ENCODE measurements around the gene RAPGEF1.

The RAPGEF1 gene

DNA sequence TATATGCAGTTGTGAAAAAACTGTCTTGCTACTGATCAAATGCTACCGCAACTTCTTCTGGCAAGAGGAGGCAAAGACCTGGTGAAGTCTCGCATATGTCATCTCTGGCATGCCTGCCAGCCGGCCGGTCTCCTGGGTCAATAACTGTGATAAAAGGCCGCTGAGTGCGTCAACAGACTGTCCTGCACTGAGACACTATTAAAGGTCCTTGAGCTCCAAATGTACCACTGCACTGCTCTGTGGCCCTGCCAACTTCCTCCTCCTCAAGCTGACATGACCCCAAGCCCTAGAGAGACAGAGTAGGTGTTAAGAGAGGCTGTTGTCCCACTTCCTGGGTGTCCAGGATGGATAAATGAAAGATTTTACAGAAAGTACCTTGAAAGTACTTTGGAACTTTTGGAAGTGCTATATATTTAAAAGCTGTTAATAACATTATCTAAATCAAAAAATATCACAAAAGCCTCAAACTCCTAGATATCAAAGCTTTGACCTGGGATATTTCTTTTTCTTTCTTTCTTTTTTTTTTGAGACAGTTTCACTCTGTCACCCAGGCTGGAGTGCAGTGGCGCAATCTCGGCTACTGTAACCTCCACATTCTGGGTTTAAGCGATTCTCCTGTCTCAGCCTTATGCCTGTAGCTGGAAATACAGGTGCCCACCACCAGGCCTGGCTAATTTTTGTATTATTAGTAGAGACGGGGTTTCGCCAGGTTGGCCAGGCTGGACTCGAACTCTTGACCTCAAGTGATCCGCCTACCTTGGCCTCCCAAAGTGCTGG, 31.5 kb downstream of the RAPGEF1 start:
- DNase-seq (ENCODE audit: low read depth, low spot score): no peak

DNA sequence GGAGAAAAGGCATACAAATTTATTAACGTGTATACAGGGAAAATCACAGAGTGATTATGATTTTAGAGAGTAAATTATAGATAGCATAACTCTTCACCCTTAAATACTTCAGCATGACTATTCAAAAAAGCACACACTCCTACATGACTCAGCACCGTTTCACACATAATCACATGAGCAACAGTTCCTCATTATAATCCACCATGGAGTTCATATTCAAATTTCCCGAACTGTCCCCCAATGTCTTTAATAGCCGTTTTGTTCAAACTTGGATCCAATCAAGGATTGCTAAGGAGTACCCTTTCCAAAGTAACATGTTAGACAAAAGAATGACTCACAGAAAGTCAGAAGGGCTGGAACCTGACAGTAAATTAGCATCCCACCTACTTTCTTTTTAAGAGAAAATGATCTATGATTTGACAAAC, 32.1 kb downstream of the RAPGEF1 start:
- no peak for DNase-seq (ENCODE audit: low read depth, low spot score)

DNA sequence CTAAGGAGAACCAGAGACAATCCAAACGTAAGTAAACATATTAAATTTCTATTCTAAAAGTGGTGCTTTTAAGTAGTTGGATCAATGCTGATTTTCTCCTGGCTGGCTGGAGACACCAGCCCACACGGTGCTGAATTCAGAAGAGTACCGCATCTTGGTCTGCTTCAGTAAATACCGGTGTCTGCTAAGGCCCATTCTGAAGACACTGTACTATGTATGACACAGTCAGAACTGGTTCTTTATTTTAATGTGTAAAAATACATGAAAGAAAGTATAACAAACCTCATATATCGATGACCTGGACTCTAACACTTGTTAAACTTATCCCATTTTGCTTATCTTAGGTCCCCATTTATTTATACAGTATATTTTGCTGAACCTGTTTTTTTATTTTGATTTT, 32.8 kb downstream of the RAPGEF1 start:
- no peak for DNase-seq (ENCODE audit: low read depth, low spot score)

DNA sequence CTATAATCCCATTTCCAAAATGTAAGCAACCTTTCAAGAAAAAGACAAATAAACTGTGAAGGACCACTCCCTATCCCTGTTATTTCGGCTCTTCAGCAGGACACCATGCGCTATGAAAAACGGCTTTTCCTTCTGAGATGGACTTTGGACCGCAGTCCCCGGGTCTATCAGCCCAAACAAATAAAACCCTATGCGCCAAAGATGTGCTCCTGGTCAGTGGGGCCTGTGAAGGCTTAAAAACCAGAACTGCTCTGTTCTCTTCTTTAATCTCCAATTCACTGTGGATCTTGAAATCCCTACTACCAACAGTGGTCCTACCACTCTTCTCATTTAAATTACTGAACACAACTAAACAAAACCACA, 33.3 kb downstream of the RAPGEF1 start:
- no peak for DNase-seq (ENCODE audit: low read depth, low spot score)

DNA sequence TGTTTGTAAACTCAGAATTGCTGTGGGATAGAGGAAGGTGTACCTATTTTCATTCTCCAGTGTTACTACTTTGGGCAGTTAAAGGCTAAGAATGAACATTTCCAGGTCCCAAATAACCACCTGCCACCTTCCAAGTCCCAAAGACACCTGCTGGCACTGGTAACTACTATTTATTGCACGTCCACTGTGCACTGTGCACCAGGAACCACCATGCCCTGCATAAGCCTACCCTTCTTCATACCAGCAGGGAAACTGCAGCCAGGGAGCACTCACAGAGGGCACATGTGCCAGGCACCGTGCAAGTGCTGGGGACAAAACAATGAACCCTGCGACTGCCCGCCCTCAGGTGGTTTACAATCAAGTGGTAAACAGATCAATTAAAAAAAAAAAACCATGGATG, 34.9 kb downstream of the RAPGEF1 start:
- no peak for DNase-seq (ENCODE audit: low read depth, low spot score)

DNA sequence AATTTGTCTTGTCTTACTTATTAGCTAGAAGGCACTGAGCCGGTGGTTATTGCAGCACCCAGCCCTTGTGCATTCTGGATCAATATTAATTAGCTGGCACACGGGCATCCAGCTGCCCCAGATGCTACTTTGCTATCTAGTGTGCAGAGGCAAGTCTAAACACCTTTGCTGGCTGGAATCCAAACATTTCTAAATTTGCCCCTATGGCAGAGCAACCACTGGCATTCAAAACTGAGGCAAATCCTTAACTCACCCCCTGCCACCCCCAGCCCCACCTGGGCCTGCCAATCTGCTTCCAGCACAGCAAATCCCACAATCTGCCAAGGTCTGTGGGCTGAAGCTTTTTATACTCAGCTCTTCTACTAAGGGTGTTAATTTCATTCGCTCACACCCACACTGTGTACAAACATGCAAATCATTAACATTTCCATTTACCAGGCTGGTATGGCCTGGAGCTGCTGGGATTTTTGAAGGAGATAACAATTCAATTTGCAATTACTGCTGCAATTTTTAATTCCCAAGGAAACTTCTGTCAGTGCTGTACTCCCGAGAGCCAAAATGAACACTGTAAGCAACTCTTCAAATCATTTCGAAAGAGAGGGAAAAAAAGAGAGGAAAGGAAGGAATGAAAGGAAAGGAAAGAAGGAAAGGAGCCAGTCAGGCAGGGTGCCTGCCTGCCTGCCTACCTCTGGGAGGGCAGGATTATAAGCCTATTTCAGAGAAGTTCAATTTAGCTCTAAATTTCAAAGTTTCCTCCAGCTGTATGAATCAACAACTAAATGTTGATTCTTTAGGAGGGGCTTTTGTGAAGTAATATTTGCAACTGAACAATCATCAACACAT, 35.5 kb downstream of the RAPGEF1 start:
- DNase-seq (ENCODE audit: low read depth, low spot score): no peak

DNA sequence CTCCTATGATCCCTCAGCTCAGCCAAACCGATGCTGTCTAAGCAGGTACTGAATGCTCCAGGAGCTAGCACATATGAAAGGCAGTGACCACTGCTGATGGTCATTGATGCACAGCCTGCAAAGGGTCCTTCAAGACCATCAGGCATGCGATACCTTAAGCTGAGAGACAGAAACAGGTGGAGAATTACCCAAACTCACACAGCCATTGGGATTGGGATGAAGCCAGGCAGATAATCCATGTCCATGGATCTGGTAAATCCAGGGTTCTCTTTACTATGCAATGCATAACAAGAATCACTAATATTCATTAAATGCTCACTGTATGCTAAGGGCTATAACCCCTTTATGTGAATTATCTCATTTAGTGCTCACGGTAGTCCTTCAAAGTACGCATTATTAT, 36.2 kb downstream of the RAPGEF1 start:
- DNase-seq (ENCODE audit: low read depth, low spot score): no peak

DNA sequence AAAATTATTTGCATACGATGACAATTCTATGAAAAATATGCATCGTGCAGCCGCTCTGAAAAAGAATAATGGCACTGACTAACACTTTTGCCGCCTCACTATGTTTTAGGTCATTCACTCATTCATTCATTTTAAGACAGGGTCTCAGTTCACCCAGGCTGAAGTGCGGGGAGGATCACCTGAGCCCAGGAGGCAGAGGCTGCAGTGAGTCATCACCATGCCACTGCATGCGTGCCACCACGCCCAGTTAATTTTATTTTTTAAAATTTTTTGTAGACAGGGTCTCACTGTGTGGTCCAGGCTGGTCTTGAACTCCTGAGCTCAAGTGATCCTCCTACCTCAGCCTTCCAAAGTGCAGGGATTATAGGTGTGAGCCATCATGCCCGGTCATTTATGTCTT, 37.0 kb downstream of the RAPGEF1 start:
- DNase-seq (ENCODE audit: low read depth, low spot score): no peak

DNA sequence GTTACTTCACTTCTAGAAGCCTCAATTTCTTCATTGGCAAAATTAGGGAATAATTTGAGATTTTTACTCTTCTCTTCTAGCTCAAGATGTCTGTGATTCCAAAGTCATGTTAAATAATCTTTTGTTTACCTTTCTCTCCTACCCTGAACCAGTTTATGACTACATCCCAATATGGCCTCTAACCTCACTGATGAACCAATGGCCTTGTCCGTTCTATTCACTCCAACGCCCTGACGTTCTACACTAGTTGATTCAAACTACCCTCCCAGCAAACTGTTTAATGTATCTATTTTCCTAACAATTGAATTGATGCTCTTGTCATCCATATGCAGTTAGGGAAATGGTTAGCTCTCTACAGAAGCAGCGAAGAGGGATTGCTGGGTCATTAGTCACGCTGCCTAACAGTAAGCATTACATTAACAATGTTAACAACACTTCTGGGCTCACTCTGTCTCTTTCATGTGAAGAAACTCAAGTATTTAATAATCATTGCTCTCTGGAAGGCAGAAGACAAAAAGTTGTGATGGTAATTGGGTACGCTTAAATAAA, 38.0 kb downstream of the RAPGEF1 start:
- DNase-seq (ENCODE audit: low read depth, low spot score): no peak

DNA sequence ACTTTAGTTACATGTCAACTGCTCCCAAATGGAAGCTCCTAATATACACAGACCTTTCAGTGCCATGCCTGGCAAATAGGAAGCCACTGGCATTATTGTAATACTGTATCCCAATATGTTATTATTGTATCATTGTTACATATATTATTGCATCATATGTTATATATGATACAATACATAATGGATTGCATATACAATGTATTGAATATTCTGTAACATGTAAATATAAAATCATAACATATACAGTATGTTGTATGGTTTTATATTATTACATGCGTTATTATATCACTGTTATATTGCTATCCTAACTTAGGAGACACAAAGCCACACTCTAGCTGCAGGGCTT, 38.5 kb downstream of the RAPGEF1 start:
- DNase-seq (ENCODE audit: low read depth, low spot score): no peak

DNA sequence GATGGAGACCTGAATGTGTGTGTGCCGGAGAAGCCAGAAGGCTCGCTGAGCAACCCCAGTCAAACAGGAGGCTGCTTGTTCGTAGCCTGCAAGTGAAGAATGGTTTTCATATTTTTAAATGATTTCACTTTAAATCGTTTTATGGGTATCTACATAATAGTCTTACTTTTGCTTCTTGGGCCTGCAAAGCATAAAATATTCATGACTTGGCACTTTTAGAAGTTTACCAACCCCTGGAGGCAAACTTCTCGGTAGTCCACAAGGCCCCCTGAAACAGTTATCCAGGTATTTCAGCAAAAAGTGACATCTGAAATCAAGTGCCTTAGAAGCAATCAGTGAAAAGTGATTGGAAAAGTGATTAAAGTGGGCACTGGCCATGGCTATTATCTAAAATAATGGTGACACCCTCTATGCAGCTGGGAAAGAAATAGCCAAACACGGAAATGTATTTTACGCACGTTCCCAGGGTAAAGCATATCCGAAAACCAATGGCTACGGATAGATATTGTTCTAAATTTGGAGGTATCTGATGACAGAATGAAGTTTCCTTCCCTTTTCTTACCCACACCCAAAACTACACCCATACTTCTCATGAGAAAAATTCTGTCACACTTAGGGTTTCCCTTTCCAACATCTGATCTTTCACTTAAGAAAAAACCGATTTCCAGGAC, 39.0 kb downstream of the RAPGEF1 start:
- no peak for DNase-seq (ENCODE audit: low read depth, low spot score)

DNA sequence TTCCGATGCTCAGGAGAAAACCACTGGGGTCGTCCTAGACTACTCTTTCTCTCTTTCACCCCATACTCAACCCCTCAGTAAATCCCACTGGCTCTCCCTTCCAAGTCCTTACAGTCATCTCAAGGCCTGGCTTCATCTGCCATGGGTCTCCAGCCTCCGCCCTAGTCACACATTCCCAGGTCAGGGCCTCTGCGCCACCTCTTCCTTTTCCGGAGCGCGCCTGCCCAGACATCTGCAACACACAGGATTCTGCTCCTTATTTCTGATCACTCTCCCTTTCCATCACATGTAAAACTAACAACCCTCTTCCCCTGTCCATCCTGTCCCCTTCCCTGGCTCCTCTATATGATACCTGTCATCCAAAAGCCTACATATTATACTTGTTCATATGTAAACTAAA, 39.8 kb downstream of the RAPGEF1 start:
- no peak for DNase-seq (ENCODE audit: low read depth, low spot score)

DNA sequence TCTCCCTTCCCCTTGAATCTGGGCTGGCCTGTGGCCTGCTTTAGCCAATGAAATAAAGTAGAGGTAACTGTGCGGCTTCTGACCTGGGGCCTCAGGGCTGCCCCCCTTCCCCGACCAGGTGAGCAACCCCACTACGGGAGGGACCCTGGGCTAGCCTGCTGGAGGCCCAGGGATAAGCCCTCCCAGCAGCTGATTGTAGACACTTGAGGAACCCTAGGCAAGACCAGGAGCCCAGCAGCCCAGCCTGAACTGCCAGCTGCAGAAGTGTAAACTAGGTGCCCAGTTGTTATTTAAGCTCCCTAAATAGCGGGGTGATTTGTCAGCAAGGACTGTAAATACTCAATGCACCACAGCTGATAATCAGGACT, 41.3 kb downstream of the RAPGEF1 start:
- no peak for DNase-seq (ENCODE audit: low read depth, low spot score)

DNA sequence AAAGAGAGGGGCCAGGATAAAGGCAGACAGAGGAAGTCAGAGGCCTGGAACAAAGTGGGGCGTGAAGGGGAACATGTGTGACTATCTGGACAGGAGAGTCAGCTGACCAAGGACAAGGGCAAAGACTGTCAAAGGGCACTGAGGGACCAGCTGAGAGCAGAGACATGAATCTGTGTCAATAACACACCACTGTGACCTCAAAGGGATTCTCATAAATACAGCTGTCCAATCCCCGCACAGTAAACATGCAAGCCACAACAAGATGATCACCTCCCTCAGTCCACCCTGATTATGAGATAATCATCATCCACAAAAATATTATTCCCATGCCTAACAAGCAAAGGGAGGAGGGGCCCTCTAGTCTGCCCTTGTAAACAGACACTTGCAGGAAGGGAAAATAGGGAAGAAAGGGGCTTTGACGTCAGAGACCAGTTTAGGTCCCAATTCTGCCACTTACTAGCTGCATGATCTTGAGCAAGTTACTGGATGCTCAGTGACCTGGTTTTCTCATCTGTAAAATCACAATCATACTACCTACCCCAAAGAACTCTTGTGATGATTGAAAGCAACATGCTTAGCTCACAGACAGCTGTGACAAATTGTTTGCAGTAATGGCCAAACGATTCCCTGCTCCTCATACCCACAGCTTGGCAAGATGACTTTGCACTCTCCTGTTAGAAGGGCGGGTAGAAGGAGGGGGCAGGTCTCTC, 41.8 kb downstream of the RAPGEF1 start:
- DNase-seq (ENCODE audit: low read depth, low spot score): no peak

DNA sequence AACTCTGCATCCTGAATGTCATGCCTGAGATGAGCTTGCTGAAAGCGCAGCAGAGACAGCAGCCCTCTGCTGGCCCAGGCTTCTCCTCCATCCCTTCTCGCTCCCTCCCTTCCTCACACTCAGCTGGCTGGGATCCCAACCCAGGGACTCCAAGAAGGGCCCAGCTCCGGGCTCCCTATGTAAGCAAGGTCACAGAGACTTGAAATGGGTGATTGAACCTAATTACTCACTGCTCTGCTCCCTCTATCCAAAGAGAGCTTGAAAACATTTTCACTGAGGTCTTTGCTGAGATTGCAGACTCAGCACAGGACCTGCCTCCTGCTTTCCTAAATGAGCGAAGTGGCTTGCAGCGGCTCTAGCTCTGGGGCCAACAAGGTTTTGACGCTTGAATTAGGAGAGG, 42.8 kb downstream of the RAPGEF1 start:
- DNase-seq (ENCODE audit: low read depth, low spot score): peak; percentile 62

DNA sequence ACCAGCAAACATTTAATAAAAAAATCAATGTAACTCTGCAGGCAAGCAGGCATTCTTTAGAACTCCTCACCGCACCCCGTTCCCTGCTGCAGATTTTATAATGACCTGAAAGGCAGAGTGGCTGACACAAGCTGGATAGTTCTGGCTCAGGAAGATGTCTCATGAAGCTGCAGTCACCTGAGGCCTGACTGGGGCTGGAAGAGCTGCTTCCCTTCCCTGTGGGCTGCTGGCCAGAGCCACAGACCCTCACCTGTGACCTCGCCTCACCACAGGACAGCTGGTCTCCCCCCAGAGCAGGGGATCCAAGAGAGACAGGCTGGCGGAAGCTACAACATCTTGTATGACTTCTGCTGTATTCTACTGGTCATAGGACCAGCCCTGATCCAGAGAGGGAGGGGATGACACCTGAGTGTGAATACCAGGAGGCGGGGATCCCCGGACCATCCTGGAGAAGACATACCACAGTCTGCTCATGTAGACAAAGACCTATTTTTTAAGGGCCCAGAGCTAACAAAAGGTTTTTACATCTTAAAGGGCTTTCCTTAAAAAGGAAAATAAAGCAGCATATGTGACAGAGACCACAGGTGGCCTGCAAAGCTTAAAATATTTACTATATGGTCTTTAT, 43.9 kb downstream of the RAPGEF1 start:
- DNase-seq (ENCODE audit: low read depth, low spot score): peak; percentile 45

DNA sequence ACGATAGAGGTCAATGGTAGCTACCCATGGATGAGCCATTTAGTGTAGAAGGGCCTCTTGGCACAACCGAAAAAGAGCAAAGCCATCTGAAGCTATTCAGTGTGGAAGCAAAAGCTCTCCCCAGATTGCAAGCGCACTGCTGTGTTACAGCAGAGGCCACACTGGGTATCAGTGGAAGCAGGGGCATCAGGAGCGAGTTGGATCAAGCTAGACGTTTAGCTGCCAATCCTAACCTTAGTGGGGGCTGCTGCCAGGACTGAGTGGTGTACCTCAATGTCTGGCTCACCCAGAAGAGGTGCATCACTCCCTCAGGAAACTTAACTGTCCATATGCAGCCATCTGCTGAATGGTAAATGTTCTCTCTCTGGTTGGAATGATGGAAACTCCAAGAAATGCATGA, 44.5 kb downstream of the RAPGEF1 start:
- no peak for DNase-seq (ENCODE audit: low read depth, low spot score)

DNA sequence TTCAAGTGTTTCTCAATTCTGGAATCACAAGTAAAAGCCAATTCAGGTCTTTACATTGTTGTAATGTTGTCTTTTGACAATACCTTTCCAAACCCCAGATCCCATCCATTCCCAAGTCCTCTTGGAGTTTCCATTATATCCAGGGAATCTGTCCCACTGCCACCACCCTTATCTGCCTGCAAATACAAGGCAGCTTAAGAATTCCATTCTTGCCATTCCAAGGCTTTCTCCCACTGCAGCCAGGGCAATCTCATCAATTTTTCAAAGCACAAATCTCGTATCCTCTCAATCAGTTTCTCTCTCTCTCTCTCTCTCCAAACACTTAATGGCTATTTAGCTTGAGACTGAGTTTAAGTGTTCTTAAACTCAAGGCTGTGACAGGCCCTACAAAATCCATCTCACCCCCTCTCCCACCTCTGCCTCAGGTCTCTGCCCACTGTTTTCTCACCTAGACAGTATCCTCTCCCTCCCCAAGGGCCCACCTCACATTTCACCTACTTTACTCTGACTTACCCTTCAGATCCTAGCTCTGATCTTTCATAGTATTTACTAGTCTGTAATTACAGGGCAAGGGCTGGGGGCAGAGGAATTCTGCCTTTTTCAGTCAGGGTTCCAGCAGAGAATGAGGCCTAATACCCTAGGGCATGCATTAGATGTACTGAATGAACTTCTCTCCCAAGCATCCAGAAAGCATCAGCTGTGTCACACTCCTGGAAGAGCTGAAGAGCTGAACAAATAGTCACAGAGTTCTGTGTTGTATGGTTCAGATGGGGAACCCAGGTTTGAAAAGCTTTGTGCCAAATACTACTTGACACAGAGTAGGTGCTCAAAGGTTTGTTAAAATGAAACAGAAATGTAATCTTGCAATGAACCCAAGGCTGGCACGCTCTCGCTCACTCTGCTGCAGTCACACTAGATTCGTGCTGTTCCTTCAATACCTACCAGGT, 46.0 kb downstream of the RAPGEF1 start:
- peak; percentile 70 for DNase-seq (ENCODE audit: low read depth, low spot score)

DNA sequence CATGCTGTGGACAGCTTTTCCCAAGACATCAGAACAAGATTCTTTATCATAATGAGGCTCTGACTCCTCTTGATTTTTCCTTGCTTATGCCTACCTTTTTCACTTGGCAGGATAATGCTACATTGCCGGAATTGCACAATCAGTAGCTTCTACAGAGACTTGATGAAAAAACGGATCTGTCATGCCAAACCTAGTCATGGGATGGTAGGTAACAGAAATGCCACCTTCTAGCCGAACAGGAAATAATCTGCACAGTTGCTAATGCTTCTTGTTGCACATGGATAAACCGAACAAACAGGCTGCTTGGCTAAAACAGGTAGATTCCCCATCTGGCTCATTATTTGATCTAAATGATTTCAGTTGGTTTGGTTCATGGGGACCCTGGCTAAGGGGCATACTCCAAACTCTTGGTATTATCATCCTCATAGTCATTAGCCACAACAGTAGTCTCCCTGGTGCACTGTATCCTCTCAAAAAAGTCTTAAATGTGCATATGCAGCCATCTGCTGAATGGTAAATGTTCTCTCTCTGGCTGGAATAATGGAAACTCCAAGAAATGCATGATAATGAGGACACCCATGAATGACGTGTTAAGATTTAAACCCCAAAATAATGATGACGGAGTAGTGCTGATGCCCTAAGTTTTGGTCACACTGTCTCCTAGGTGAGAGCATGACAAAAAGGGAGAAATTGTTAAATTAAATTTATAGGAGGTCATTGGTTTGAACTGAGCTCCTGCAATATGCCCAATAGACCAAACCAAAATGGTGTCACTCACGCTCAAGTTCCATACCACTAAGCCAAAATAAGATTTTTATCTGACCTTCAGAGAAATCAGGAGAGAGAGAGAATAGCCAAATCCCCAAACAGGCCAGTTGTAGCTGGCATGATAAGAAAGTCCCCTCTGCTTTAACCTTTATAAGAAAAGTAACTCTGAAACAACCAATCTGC, 47.0 kb downstream of the RAPGEF1 start:
- DNase-seq (ENCODE audit: low read depth, low spot score): no peak

All from ELF-1 (cell line).